Tongue (tissue), 2 donors: Measurements from ENCODE around the gene MAPK10. TPM values are rescaled to one million over a fixed set of nuclear protein-coding genes. Genes with fewer than 3 reads are reported as not detected.
"Not testable (repeated sequence)": the region's sequence is repeated elsewhere in the genome, so short reads cannot be mapped to it uniquely, and the experiment has no call there.

Experiments used
- DNase-seq: peaks from one replicate; pipeline ENCODE4 v3.0.0-alpha.2; 2015
- total RNA-seq: library from RNA; depleted of rRNA; stranded (reverse); fragments of >200 nt; gene quantifications from one replicate; pipeline ENCODE4 v1.2.3, GENCODE V29; 2014

MAPK10 gene
- total RNA-seq, 1 donor from 2014 or later: 9.4 TPM

- DNase-seq: no peak
Observed at GRCh38 chr4:86101841-86102240, 258.0 kb downstream of the MAPK10 start.

- no peak for DNase-seq
Observed at GRCh38 chr4:86101410-86101809, 258.4 kb downstream of the MAPK10 start.

- no peak for DNase-seq
Observed at GRCh38 chr4:86100539-86101215, 259.2 kb downstream of the MAPK10 start.

GRCh38 chr4:86099348-86099747 lies 260.5 kb downstream of the MAPK10 start:
- no peak for DNase-seq

- DNase-seq: no peak
Observed at GRCh38 chr4:86098691-86099090, 261.2 kb downstream of the MAPK10 start.

GRCh38 chr4:86096373-86096772 lies 263.5 kb downstream of the MAPK10 start:
- no peak for DNase-seq

GRCh38 chr4:86092684-86093083 lies 267.2 kb downstream of the MAPK10 start:
- no peak for DNase-seq

GRCh38 chr4:86091201-86091600 lies 268.7 kb downstream of the MAPK10 start:
- no peak for DNase-seq

- DNase-seq: no peak
Observed at GRCh38 chr4:86089781-86090323, 270.0 kb downstream of the MAPK10 start.

GRCh38 chr4:86089053-86089452 lies 270.8 kb downstream of the MAPK10 start:
- no peak for DNase-seq

- DNase-seq: not testable (repeated sequence)
Observed at GRCh38 chr4:86075796-86076195, 284.1 kb downstream of the MAPK10 start.

GRCh38 chr4:86060341-86060740 lies 299.5 kb downstream of the MAPK10 start:
- no peak for DNase-seq

- no peak for DNase-seq
Observed at GRCh38 chr4:86058621-86059020, 301.2 kb downstream of the MAPK10 start.

- peak; percentile 61 for DNase-seq
Observed at GRCh38 chr4:86055898-86056297, 304.0 kb downstream of the MAPK10 start.

GRCh38 chr4:86054286-86055032 lies 305.4 kb downstream of the MAPK10 start:
- peak; percentile 88 for DNase-seq

- no peak for DNase-seq
Observed at GRCh38 chr4:86050496-86050895, 309.4 kb downstream of the MAPK10 start.

GRCh38 chr4:86048426-86048825 lies 311.4 kb downstream of the MAPK10 start:
- DNase-seq: no peak

- no peak for DNase-seq
Observed at GRCh38 chr4:86044593-86044985, 315.3 kb downstream of the MAPK10 start.

- peak; percentile 89 for DNase-seq
Observed at GRCh38 chr4:86043755-86044592, 315.9 kb downstream of the MAPK10 start.

- DNase-seq: no peak
Observed at GRCh38 chr4:86038037-86038436, 321.8 kb downstream of the MAPK10 start.

- peak; percentile 24 for DNase-seq
Observed at GRCh38 chr4:86036736-86037135, 323.1 kb downstream of the MAPK10 start.

GRCh38 chr4:86035688-86036087 lies 324.2 kb downstream of the MAPK10 start:
- DNase-seq: no peak

GRCh38 chr4:86034616-86035015 lies 325.2 kb downstream of the MAPK10 start:
- DNase-seq: no peak
